ENCODE measurements around the gene HOXC4. TPM values are rescaled to one million over a fixed set of nuclear protein-coding genes. Genes with fewer than 3 reads are reported as not detected.

HOXC4 gene
- total RNA-seq, 2 experiments from 2014 or later: not detected

- peaks cover 37% of the 10 kb centered on the region for H3K4me1 ChIP-seq (ENCODE audit: insufficient read depth, low read length)
- ATAC-seq (ENCODE audit: poor library complexity) (no peak), DNase-seq (no peak)
- POLR2A ChIA-PET: no interaction called here
- TF ChIP-seq CTCF (IDR thresholded peaks at IDR 0.05): no peak
- intact Hi-C loops (cut with DNase I, micrococcal nuclease): loop anchor here in 1 of 2 experiments (5.0 kb wide), 1 partner anchor 86 kb away; no protein-coding TSS in a partner anchor
- no peak overlapping the region for H3K27ac ChIP-seq (ENCODE audit: low read depth in 1 of 2, low read length in 2 of 2)
- H3K36me3 Mint-ChIP-seq (ENCODE audit: low read depth): no peaks in the 10 kb centered on the region
- H3K4me3 ChIP-seq (ENCODE audit: low read length): no peak overlapping the region
- CTCF ChIA-PET: interaction anchor here (0.5 kb wide), 1 partner anchor 852 kb away, joined by 4 read pairs; no protein-coding TSS in a partner anchor
- peaks cover 41% of the 10 kb centered on the region for H3K4me1 Mint-ChIP-seq (ENCODE audit: low read depth)
- no peaks in the 10 kb centered on the region for H3K9me3 Mint-ChIP-seq
- H3K27ac Mint-ChIP-seq: no peak overlapping the region
- peaks cover 0 to 23% of the 10 kb centered on the region in 2 experiments for H3K9me3 ChIP-seq (ENCODE audit: control insufficient read depth in 1 of 2, insufficient read depth in 1 of 2, low read length in 2 of 2)
- no peak overlapping the region for H3K4me3 Mint-ChIP-seq
- H3K27me3 ChIP-seq (ENCODE audit: control insufficient read depth in 1 of 2, insufficient read depth in 2 of 2, low read length in 2 of 2): peaks cover 91 to 97% of the 10 kb centered on the region in 2 experiments
- peaks cover 100% of the 10 kb centered on the region for H3K27me3 Mint-ChIP-seq
- H3K36me3 ChIP-seq (ENCODE audit: insufficient read depth, low read length): no peaks in the 10 kb centered on the region
Observed at GRCh38 chr12:54047964-54048303, 5.7 kb upstream of the HOXC4 start.

DNA sequence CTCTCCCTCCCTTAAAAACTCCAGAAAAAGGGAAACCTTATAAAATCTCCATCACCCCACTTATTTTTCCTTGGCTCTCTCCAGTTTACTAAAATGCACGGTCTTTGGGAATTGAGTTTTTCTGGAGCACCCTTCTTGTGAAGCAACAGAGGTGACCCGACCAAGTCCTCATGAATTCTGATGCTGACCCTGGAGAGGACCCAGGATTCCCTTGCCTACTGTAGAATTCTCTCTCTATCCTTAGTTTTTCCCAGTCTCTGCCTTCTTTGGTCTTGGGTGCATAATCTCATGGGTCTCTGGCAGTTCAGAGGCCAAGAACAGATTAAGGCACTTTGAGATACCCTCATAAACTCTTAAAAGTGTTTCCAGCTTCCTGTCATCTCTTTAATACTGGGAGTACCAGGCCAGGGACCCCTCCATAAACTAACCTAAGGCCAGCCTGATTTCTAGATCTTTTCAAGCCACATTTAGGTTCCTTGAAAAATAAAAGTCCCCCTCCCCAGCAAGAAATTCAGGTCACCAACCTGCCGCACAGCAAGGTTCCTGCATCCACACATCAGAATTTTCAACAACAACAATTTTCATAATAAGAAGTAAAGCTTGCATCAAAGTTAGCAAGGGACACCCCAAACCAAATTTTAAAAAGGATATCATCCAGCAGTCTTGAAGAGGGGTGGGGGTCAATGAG is 5.1 kb upstream of the HOXC4 start:
- CTCF ChIA-PET: no interaction called here
- no peak overlapping the region for H3K27ac Mint-ChIP-seq

DNA sequence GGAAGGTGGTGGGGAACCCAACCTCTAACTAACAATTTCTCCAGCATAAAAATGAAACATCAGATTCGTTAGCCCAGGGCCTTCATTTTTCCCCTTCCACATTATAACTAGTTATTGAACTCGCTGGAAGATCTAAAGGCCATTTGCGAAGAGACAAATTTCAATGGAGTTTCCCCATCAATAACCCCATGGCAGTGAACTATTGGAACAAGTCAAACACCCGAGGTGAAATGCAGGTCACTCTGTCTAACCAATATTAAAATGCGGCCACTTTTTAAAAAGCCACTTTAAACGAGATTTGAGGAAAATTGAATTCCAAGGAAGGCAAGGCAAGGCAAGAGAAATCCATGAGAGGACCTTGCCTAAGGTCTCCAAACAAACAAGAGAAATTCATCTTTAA is 4.5 kb upstream of the HOXC4 start:
- DNase-seq (no peak), ATAC-seq (ENCODE audit: poor library complexity) (no peak)
- H3K4me3 ChIP-seq (ENCODE audit: low read length): no peak overlapping the region
- H3K9me3 Mint-ChIP-seq: no peaks in the 10 kb centered on the region
- H3K27me3 Mint-ChIP-seq: peaks cover 98% of the 10 kb centered on the region
- ChIA-PET POLR2A (no interaction called here), CTCF (no interaction called here)
- no peaks in the 10 kb centered on the region for H3K36me3 ChIP-seq (ENCODE audit: insufficient read depth, low read length)
- peaks cover 91 to 99% of the 10 kb centered on the region in 2 experiments for H3K27me3 ChIP-seq (ENCODE audit: control insufficient read depth in 1 of 2, insufficient read depth in 2 of 2, low read length in 2 of 2)
- peaks cover 49% of the 10 kb centered on the region for H3K4me1 ChIP-seq (ENCODE audit: insufficient read depth, low read length)
- H3K27ac ChIP-seq (ENCODE audit: low read depth in 1 of 2, low read length in 2 of 2): no peak overlapping the region
- H3K36me3 Mint-ChIP-seq (ENCODE audit: low read depth): no peaks in the 10 kb centered on the region
- peaks cover 45% of the 10 kb centered on the region for H3K4me1 Mint-ChIP-seq (ENCODE audit: low read depth)
- TF ChIP-seq CTCF (IDR thresholded peaks at IDR 0.05): no peak
- intact Hi-C loops (cut with DNase I, micrococcal nuclease): loop anchor here in 1 of 2 experiments (5.0 kb wide), 1 partner anchor 87 kb away; no protein-coding TSS in a partner anchor
- H3K27ac Mint-ChIP-seq: no peak overlapping the region
- no peak overlapping the region for H3K4me3 Mint-ChIP-seq
- peaks cover 0 to 29% of the 10 kb centered on the region in 2 experiments for H3K9me3 ChIP-seq (ENCODE audit: control insufficient read depth in 1 of 2, insufficient read depth in 1 of 2, low read length in 2 of 2)

More for the DNA sequence above, 5.1 kb upstream of the HOXC4 start:
- no peak for TF ChIP-seq CTCF (IDR thresholded peaks at IDR 0.05)
- intact Hi-C loops (cut with DNase I, micrococcal nuclease): loop anchor here in 1 of 2 experiments (5.0 kb wide), 1 partner anchor 86 kb away; no protein-coding TSS in a partner anchor
- Histone ChIP-seq H3K4me3 (ENCODE audit: low read length) (no peak overlapping the region), H3K27me3 (ENCODE audit: control insufficient read depth in 1 of 2, insufficient read depth in 2 of 2, low read length in 2 of 2) (peaks cover 92 to 100% of the 10 kb centered on the region in 2 experiments), H3K9me3 (ENCODE audit: control insufficient read depth in 1 of 2, insufficient read depth in 1 of 2, low read length in 2 of 2) (peaks cover 0 to 29% of the 10 kb centered on the region in 2 experiments), H3K27ac (ENCODE audit: low read depth in 1 of 2, low read length in 2 of 2) (no peak overlapping the region), H3K4me1 (ENCODE audit: insufficient read depth, low read length) (peaks cover 44% of the 10 kb centered on the region), H3K36me3 (ENCODE audit: insufficient read depth, low read length) (no peaks in the 10 kb centered on the region)
- no peaks in the 10 kb centered on the region for H3K9me3 Mint-ChIP-seq
- DNase-seq (no peak), ATAC-seq (ENCODE audit: poor library complexity) (no peak)
- POLR2A ChIA-PET: no interaction called here
- peaks cover 98% of the 10 kb centered on the region for H3K27me3 Mint-ChIP-seq
- peaks cover 45% of the 10 kb centered on the region for H3K4me1 Mint-ChIP-seq (ENCODE audit: low read depth)
- H3K4me3 Mint-ChIP-seq: no peak overlapping the region
- H3K36me3 Mint-ChIP-seq (ENCODE audit: low read depth): no peaks in the 10 kb centered on the region

Measured in CD4-positive, alpha-beta T cell (primary cell).